ENCODE data around the gene UFC1.

Gene UFC1

DNA sequence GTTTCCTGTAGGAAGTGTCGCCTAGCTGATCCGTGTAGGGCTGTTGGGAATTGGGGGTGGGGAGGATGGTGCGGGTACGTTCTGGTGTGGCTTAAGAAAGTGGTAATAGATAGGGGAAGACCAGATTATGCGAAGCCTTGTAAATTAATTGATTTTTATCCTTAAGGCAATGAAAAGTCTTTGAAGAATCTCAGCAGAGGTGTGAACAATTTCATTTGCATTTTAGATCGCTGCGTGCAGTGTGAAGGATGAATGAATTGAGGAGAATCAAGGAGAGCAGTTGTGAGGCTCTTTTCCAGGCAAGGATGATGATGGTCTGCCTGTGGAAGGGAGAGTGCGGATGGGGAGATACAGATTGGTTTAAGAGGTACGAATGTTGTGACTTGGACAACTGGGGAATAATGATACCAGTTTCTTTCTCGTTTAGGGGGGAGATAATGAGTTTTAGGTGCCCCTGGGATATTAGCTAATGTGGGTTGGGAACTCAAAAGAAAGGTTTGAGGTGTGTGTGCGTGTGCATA lies 20.5 kb upstream of the UFC1 start:
- no peak for DNase-seq (ENCODE audit: low spot score)

DNA sequence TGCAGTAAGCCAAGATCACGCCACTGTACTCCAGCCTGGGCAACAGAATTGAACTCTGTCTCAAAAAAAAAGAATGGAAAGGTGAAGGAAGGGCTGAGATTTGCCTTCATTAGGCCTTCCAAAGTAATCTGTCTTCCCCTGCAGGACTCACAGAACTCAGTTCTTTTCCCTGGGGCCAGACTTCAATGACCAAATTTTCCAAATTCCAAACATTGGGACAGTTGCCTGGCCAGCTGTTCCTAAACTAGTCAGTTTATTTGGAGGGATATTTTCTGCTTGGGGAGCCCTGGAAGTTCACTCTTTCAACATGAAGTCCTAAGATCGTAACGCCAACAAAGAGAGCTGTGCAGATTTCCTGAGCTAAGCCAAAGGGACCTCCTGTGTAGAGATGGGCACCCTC lies 15.9 kb upstream of the UFC1 start:
- no peak for DNase-seq (ENCODE audit: low spot score)

DNA sequence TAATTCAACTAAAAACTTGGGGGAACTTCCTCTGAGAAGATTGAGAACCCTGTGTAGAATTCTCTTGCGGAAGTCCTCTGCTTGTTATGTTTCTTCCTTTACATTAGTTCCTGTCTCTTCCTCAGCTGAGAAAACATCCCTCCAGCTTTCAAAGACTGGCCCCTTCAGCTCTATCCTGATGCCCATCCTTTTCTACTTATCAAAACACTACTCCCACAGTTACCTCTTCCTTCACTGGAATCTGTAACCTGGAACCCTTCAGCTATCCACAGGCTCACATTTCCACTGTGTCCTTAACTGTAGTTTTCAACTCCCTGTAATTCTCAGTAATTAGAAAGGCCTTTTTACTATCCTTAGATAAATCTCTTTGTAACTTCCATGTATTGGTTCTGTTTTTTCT lies 15.3 kb upstream of the UFC1 start:
- no peak for DNase-seq (ENCODE audit: low spot score)

DNA sequence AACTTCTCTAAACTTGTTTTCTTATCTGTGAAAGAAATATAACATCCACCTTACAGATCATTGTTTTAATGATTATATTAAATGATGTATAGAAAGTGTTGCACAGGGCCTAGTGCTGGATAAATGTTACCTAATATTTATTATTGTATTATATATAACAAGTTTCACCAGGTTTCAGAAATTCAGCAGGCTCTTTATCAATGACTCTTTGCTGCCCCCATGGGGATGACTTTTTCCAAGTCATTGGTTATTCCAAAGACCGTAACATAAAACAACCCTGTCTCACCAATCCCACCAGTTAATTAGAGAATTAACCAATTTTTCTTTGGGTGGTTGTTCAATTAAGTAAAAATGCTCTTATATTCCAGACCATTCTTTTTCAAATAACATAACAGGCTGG lies 14.0 kb upstream of the UFC1 start:
- peak; percentile 71 for DNase-seq (ENCODE audit: low spot score)

DNA sequence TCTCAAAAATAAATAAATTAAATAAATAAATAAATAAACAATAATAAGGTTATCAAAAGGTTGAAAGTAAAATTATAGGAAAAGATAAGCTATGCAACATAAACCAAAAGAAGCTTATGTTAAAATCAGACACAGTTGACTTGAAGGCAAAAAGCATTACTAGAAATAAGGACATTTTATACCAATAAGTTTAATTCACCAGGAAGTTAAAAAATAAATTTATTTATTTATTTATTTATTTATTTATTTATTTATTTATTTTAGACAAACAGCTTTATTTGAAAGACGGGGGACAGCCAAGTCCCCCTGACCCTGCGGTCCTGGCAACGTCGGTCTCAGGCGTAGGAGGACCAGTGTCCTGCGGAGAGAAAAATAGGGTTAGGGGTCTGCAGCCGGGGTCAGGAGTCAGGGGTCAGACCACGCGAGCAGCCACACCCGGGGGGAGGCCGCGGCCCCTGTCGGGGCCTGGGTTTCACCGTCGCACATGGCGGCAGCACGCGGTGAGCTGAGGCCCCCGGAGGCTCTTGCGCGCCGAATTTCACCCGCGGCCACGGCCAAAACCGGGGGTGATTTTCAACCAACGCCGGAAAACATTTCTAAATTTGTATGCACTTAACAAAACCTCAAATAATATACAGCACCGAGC lies 12.9 kb upstream of the UFC1 start:
- DNase-seq (ENCODE audit: low spot score) = no peak

DNA sequence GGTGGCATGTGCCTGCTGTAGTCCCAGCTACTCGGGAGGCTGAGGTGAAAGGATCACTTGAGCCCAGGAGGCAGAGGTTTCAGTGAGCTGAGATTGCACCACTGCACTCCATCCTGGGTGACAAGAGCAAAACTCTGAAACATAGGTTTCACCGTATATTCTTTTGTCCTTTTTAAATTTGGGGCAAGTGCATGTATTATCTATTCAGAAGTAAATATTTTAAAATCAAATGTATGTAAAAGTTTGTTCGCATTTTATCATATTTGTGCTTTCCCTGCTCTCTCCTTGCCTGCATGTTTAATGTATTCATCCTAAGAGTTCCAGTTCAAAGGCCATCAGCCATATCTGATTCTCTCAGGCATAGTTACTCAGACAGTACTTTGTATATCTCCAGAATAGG lies 7.9 kb upstream of the UFC1 start:
- DNase-seq (ENCODE audit: low spot score) = no peak

DNA sequence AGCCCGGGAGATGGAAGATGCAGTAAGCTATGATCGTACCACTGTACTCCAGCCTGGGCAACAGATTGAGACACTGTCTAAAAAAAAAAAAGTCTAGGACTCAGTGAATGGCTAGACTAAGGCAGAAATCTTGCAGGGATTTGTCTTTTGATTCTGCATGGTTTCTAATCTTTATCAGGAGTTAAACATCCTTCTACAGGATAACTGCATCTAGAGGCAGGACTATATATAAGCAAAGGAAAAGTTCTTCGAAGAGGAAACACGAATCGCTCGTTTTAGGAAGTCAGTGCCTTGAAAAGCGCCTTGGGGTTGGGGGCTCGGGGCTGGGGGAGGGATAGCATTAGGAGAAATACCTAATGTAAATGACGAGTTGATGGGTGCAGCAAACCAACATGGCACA lies 602 bp upstream of the UFC1 start:
- no peak for DNase-seq (ENCODE audit: low spot score)

DNA sequence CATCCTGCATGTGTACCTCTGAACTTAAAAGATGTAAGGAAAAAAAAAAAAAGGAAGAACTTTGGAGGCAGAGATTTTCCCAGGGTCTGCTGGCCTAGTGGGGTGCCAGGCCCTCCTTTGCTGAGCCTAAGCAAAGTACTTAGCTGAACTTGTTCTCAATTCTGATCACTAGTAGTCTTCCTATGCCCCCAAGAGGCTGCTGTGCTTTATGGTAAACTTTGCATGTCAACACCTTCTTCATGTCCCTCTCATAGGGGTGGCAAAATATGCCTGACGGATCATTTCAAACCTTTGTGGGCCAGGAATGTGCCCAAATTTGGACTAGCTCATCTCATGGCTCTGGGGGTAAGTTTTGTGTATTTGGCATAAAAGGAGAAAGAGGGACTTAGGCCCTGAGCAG lies 4.1 kb downstream of the UFC1 start:
- no peak for DNase-seq (ENCODE audit: low spot score)

DNA sequence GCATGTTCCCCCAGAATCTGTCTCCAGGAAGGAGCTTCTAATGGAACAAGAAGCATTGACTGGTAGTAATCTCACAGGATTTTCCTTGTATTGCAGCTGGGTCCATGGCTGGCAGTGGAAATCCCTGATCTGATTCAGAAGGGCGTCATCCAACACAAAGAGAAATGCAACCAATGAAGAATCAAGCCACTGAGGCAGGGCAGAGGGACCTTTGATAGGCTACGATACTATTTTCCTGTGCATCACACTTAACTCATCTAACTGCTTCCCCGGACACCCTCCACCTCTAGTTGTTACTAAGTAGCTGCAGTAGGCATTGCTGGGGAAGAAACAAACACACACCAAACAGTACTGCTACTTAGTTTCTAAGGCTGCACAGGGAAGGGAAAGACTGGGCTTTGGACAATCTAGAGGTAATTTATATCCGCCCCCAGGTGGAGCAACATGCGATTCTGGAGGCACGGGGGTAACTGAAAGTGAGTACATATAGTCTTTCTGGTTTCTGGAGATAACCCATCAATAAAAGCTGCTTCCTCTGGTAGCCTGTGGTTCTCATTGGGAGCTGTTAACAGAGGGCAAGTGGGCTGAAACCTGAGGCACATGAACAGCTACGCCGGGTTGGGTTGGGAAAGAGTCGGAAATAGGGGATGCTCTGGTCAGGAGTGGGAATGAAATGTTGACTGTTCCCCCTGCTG lies 4.7 kb downstream of the UFC1 start:
- DNase-seq (ENCODE audit: low spot score) = no peak

DNA sequence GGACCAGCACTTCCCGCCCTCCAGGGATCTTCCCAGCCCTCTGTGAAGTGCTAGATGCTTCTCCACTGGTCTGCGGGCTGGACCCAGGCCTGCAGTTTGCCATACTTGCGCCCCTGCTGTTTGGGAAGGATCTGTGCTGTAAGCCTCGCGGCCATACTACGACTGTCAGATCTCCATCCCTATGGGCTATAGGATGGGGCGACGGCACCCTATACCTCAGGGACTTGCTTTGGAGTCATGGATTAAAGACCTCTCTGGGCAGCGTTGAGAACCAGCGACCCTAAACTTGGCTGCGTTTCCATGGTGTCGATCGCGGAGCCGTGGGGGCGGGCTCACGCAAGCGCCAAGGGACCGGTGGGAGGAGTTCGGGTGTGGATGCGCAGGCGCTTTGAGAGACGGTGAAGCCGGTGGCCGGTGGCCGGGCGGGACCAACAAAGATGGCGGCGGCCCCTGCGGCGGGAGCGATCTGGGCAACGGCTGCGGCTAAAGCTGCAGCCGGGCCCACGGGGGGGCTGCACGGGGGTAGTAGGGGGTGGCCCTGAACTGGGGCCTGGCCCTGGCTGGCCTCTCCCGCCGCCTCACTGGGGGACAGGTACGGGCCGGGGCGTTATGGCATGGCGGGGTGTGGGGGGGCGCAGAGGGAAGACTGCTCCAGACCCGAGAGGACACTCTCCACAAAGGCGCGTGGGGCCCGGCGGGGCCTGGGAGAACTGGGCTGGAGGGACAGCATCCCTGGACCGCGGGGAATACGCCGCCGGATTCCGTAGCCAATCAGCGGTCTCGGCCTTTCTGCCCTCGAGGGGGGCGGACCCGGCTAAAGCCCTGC lies 5.5 kb downstream of the UFC1 start, which contains the start of gene USP21:
TSS of gene USP21 (plus strand) at position 414 of the 826 bp plus-strand sequence. CDS start 1,141 bp downstream, outside the sequence.
- DNase-seq (ENCODE audit: low spot score) = peak; percentile 94

DNA sequence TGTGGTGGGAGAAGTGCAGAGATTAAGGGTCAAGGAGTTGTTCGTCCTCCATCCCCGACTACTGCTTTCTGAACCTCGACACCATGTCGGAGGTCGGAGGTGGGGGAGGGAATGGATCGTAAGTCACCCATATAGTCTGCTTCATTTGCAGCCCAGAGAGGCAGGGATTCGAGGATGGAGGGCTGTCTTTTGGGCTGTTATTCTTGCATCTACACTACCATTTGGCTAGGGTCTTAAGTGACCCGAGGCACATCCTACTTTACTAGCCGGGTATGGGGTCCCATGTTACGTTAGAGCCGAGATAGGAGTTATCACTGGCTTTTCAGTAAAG lies 6.1 kb downstream of the UFC1 start:
- DNase-seq (ENCODE audit: low spot score) = no peak

DNA sequence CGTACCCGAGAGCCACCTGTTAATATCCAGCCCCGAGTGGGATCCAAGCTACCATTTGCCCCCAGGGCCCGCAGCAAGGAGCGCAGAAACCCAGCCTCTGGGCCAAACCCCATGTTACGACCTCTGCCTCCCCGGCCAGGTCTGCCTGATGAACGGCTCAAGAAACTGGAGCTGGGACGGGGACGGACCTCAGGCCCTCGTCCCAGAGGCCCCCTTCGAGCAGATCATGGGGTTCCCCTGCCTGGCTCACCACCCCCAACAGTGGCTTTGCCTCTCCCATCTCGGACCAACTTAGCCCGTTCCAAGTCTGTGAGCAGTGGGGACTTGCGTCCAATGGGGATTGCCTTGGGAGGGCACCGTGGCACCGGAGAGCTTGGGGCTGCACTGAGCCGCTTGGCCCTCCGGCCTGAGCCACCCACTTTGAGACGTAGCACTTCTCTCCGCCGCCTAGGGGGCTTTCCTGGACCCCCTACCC lies 6.9 kb downstream of the UFC1 start:
- DNase-seq (ENCODE audit: low spot score) = no peak

DNA sequence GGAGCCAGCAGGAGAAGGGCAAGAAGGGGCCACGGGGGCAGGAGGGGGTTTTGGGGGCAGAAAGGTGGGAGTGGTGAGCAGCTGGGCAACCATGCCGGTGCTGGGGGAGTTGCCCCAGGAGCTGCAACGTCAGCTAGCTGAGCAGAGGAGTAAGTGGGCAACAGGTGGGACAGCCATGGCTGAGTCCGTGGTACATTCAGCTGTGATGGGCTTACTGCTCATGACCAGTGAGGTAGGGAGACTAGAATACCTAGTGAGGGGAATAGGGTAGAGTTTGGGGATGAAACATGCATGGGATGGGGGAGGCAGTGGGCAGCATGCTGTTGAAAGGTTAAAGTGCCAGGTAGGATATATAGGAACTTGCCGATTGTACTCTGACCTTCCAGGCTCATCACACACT lies 7.9 kb downstream of the UFC1 start:
- DNase-seq (ENCODE audit: low spot score) = no peak

DNA sequence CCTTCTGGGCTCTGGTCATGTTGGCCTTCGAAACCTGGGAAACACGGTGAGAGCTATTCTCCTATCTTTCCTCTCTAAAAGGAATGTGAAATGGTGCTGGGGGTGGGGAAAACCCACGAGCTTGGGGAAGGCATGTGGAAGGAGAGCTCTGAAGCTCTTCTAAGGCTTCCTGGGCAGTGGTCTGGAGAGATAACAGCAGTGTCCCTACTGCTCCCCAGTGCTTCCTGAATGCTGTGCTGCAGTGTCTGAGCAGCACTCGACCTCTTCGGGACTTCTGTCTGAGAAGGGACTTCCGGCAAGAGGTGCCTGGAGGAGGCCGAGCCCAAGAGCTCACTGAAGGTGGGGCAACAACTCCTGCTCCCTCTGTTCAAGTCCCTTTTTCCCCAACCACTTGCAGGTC lies 8.3 kb downstream of the UFC1 start:
- no peak for DNase-seq (ENCODE audit: low spot score)

DNA sequence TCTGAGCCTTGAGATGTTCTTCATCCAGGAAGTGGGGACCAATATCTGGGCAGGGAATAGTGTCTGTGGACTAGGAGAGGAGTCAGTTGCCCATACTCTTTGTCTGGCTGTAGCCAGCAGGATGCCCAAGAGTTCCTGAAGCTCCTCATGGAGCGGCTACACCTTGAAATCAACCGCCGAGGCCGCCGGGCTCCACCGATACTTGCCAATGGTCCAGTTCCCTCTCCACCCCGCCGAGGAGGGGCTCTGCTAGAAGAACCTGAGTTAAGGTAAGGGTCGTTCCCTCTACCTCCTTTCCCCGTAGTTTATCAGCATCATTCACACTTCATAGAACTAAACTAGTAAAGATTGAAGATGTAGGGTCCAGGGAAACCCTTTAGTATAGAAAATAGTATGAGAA lies 9.0 kb downstream of the UFC1 start:
- no peak for DNase-seq (ENCODE audit: low spot score)

DNA sequence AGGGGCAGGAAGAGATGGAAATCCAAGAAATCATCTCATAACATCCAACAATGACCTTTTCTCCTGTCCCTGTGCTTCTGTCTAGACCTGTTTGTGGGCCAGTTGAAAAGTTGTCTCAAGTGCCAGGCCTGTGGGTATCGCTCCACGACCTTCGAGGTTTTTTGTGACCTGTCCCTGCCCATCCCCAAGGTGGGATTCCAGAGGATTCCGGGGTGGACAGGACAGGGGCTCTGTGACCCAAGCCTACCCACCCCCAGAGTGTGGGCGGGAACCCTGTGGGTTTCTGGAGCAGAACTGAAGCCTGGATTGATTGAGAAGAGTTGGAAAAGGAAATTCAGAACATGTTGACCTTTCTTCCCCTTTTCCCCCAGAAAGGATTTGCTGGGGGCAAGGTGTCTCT lies 10.0 kb downstream of the UFC1 start:
- DNase-seq (ENCODE audit: low spot score) = no peak

DNA sequence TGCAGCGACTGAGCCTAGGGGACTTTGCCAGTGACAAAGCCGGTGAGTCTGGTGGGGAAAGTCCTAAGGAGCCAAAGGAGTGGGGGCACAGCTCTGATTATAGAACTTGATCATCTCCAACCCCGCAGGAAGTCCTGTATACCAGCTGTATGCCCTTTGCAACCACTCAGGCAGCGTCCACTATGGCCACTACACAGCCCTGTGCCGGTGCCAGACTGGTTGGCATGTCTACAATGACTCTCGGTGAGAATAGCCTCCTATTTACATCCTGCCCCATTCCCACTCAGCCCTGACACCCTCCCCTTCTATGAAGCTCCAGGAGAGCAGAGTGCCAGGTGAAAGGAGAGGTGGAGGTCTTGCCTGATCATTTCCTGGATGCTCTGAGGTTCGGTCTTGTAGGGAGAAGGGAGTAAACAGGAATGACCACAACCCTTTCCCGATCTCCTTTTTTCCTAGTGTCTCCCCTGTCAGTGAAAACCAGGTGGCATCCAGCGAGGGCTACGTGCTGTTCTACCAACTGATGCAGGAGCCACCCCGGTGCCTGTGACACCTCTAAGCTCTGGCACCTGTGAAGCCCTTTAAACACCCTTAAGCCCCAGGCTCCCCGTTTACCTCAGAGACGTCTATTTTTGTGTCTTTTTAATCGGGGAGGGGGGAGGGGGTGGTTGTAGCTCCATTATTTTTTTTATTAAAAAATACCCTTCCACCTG lies 11.3 kb downstream of the UFC1 start:
- DNase-seq (ENCODE audit: low spot score) = no peak

DNA sequence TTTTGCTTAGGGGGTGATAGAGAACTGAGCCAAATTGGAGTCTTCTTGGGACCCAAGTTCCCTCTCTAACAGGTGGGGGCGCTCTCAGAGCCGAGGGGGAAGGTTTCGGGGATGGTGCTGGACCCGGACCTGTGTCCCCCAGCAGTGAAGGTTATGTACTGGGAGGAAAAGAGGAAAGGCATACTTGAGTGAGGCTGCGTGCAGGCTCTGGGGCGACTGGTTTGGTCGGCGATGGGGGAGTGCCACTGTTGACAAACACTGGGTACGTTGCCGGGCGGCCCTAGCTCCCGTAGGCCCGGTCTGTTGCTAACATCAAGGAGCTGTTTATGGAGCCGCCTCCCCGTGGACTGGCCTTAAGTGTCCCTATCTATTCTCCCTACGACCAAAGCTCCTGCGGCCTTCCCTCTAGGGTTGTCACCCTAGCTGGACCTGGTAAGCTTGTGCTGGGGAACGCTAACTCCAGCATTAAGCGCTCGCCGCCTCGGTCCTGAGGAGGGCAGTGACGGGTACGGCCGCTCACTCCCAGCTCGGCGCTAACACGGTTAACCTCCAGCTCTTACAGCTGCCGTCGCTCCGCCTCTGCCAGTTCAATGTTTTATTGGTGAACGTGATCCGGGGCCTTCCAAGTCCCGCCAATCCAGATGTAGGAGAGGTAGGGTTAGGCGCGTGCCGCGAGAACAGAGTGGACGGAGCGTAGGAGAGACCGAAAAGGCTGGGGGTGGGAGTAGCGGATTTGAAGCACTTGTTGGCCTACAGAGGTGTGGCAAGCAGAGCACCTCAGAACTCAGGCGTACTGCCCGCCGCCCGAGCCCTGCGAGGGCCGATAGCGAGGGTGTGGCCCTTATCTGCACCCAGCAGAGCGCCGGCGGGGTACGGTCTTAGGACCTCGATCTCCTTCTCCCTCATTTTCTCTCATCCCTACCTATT lies 12.2 kb downstream of the UFC1 start, which contains the start of gene PPOX:
TSS of gene PPOX (plus strand) at position 685 of the 927 bp plus-strand sequence. CDS start 422 bp downstream, outside the sequence.
- peak; percentile 97 for DNase-seq (ENCODE audit: low spot score)

DNA sequence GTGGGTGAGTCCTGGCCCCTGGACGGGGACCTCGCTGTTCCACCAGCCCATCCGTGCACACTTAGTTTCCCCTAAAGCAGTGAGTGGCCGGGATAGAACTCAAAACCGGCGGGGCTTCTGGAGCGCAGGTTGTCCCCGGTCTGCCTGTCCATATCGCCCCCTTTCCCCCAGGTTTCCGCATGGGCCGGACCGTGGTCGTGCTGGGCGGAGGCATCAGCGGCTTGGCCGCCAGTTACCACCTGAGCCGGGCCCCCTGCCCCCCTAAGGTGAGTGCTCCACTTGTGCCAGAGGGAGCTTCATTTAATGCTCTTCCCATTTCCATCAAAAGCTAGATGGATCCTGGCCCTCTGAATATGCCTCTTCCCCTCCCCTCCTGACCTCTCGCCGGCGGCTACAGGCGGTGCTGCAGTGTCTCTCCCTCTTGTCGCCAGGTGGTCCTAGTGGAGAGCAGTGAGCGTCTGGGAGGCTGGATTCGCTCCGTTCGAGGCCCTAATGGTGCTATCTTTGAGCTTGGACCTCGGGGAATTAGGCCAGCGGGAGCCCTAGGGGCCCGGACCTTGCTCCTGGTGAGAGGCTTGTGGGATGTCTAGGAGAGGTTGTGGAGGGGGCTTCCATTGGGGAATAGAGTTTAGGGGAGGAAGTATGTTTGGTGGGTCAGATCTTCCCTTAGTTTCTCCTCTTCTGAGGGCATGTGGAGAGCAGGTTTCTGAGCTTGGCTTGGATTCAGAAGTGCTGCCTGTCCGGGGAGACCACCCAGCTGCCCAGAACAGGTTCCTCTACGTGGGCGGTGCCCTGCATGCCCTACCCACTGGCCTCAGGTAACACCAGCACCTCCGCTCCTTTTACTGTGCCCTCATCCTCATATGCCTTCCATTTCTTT lies 13.1 kb downstream of the UFC1 start:
- no peak for DNase-seq (ENCODE audit: low spot score)

DNA sequence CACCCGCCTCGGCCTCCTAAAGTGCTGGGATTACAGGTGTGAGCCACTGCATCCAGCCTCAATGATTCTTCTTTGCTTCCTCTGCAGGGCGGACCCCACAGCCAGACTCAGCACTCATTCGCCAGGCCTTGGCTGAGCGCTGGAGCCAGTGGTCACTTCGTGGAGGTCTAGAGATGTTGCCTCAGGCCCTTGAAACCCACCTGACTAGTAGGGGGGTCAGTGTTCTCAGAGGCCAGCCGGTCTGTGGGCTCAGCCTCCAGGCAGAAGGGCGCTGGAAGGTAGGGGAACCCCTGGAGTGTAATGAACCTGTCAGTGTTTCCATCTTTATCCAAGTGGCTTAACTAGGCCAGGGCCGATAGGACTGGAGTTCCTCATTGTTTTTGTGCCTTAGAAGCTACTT lies 15.1 kb downstream of the UFC1 start:
- DNase-seq (ENCODE audit: low spot score) = no peak

All from CD4-positive, alpha-beta T cell treated with Interleukin-2 at 100 ng/mL for 4 hours (primary cell).